H1 (cell line): ENCODE results near the gene KRTAP12-4. TPM values are rescaled to one million over a fixed set of nuclear protein-coding genes. Genes with fewer than 3 reads are reported as not detected.

Experiments
- CTCF ChIA-PET: fragments of 300-600 bp; sonication (Branson Sonifier 250); formaldehyde crosslinking; loops from one replicate; lab custom pipeline; 2021; ENCODE audit not compliant: partially characterized antibody; lab: Charles Lee
- POLR2A ChIA-PET: fragments of 300-600 bp; sonication (Branson Sonifier 250); formaldehyde crosslinking; loops from one replicate; lab custom pipeline; 2021; ENCODE audit warnings: inconsistent platforms; ENCODE audit not compliant: partially characterized antibody; lab: Charles Lee
- DNase-seq, 2 experiments: peaks; one replicate each; pipeline versions ENCODE4 v3.0.0 to v3.0.0-alpha.2; 2010 to 2022; ENCODE audit warnings: low spot score in 2 of 2, low read depth in 1 of 2, mixed read lengths in 1 of 2
- FAIRE-seq: peaks from 2 replicates; lab custom pipeline; 2011; peaks lifted over from hg19 to GRCh38; lab: Jason Lieb, UNC
- H2AFZ ChIP-seq: 2 replicates; pipeline ENCODE4 v1.8.1; 2012; ENCODE audit warnings: low read length, inconsistent platforms
- H2AK5ac ChIP-seq: 2 replicates; pipeline ENCODE4 v1.6.1; 2013; ENCODE audit warnings: low read depth, low read length
- H2BK120ac ChIP-seq: replicated peaks from 2 replicates; pipeline ENCODE3; 2013; ENCODE audit warnings: low read depth, low read length, inconsistent platforms
- H2BK12ac ChIP-seq: 2 replicates; pipeline ENCODE4 v1.6.1; 2013; ENCODE audit warnings: low read depth, low read length
- H2BK15ac ChIP-seq: 2 replicates; pipeline ENCODE4 v1.6.1; 2013; ENCODE audit warnings: low read length
- H2BK20ac ChIP-seq: 2 replicates; pipeline ENCODE4 v1.6.1; 2013; ENCODE audit warnings: low read length
- H2BK5ac ChIP-seq: 2 replicates; pipeline ENCODE4 v1.6.1; 2013; ENCODE audit warnings: low read depth, low read length
- H3K14ac ChIP-seq: 2 replicates; pipeline ENCODE4 v1.6.1; 2013; ENCODE audit warnings: inconsistent platforms; ENCODE audit not compliant: insufficient read length
- H3K18ac ChIP-seq: 2 replicates; pipeline ENCODE4 v1.6.1; 2013; ENCODE audit warnings: low read length; ENCODE audit errors: extremely low read depth
- H3K23ac ChIP-seq: 2 replicates; pipeline ENCODE4 v1.6.1; 2013; ENCODE audit warnings: inconsistent platforms; ENCODE audit not compliant: insufficient read length
- H3K23me2 ChIP-seq: 2 replicates; pipeline ENCODE4 v1.6.1; 2013; ENCODE audit warnings: low read depth, low read length
- H3K27ac ChIP-seq: 2 replicates; pipeline ENCODE4 v1.6.1; 2011; ENCODE audit warnings: low read depth, low read length, inconsistent platforms
- H3K27me3 ChIP-seq, 4 experiments: replicated peaks in 1 of 4; 1 replicate in 1 of 4; 2 replicates in 3 of 4; pipeline versions ENCODE4 v1.6.1 to v1.8.1; 2011 to 2013; ENCODE audit warnings: low read length in 3 of 4, mild to moderate bottlenecking in 3 of 4, inconsistent platforms in 2 of 4, mixed read lengths in 2 of 4, moderate library complexity in 1 of 4; ENCODE audit not compliant: control insufficient read depth in 3 of 4, insufficient read depth in 3 of 4; ENCODE audit errors: extremely low read depth in 1 of 4
- H3K36me3 ChIP-seq, 4 experiments: 2 replicates each; pipeline versions ENCODE4 v1.6.1 to v1.8.1; 2011 to 2013; ENCODE audit warnings: mild to moderate bottlenecking in 4 of 4, low read length in 3 of 4, moderate library complexity in 2 of 4, control low read depth in 1 of 4, inconsistent platforms in 1 of 4; ENCODE audit not compliant: insufficient read depth in 4 of 4, control insufficient read depth in 2 of 4
- H3K4ac ChIP-seq: replicated peaks from 2 replicates; pipeline ENCODE3; 2013; ENCODE audit warnings: low read length, low read depth, mixed read lengths, inconsistent platforms; ENCODE audit not compliant: insufficient read length
- H3K4me1 ChIP-seq, 4 experiments: replicated peaks in 1 of 4; 1 replicate in 1 of 4; 2 replicates in 3 of 4; pipeline versions ENCODE4 v1.6.1 to v1.8.1; 2011 to 2013; ENCODE audit warnings: low read length in 3 of 4, inconsistent platforms in 2 of 4, mixed read lengths in 1 of 4; ENCODE audit not compliant: insufficient read depth in 4 of 4, control insufficient read depth in 3 of 4
- H3K4me2 ChIP-seq, 2 experiments: 2 replicates each; pipeline versions ENCODE4 v1.6.1 to v1.8.1; 2011 to 2013; ENCODE audit warnings: low read depth in 2 of 2, low read length in 2 of 2, control low read depth in 1 of 2, inconsistent platforms in 1 of 2, mild to moderate bottlenecking in 1 of 2; ENCODE audit not compliant: insufficient read depth in 1 of 2
- H3K4me3 ChIP-seq, 4 experiments: fragments of 200-600, 300-600 bp in 1 of 4; sonication (generic), shearing (Covaris generic), sonication (Bioruptor Twin) in 1 of 4; 2 replicates each; pipeline versions ENCODE4 v1.5.1 to v1.8.1; 2011 to 2016; ENCODE audit warnings: low read length in 4 of 4, low read depth in 3 of 4, control low read depth in 2 of 4, inconsistent platforms in 2 of 4, mild to moderate bottlenecking in 2 of 4, mixed read lengths in 1 of 4, moderate library complexity in 1 of 4; ENCODE audit not compliant: insufficient read depth in 2 of 4; ENCODE audit errors: extremely low read depth in 1 of 4
- H3K56ac ChIP-seq: replicated peaks from 2 replicates; pipeline ENCODE3; 2013; ENCODE audit warnings: low read depth, mild to moderate bottlenecking, mixed read lengths, low read length, inconsistent platforms; ENCODE audit not compliant: insufficient read length
- H3K79me1 ChIP-seq: 2 replicates; pipeline ENCODE4 v1.6.1; 2013; ENCODE audit warnings: low read depth, low read length, control low read depth
- H3K79me2 ChIP-seq, 2 experiments: 2 replicates each; pipeline versions ENCODE4 v1.6.1 to v1.8.1; 2012 to 2013; ENCODE audit warnings: low read length in 2 of 2, mild to moderate bottlenecking in 2 of 2, inconsistent platforms in 1 of 2; ENCODE audit not compliant: insufficient read depth in 2 of 2, control insufficient read depth in 1 of 2
- H3K9ac ChIP-seq, 4 experiments: replicated peaks in 1 of 4; 1 replicate in 1 of 4; 2 replicates in 3 of 4; pipeline versions ENCODE4 v1.6.1 to v1.8.1; 2011 to 2013; ENCODE audit warnings: low read depth in 3 of 4, low read length in 3 of 4, control low read depth in 2 of 4, mild to moderate bottlenecking in 2 of 4, moderate library complexity in 2 of 4, inconsistent platforms in 1 of 4; ENCODE audit errors: extremely low read depth in 1 of 4
- H3K9me3 ChIP-seq, 2 experiments: 2 replicates each; pipeline versions ENCODE4 v1.6.1 to v1.8.1; 2012 to 2013; ENCODE audit warnings: mild to moderate bottlenecking in 2 of 2, moderate library complexity in 2 of 2, control low read depth in 1 of 2, inconsistent platforms in 1 of 2, low read depth in 1 of 2, low read length in 1 of 2, mixed read lengths in 1 of 2; ENCODE audit not compliant: insufficient read depth in 2 of 2
- H4K20me1 ChIP-seq, 2 experiments: replicated peaks in 1 of 2; 2 replicates each; pipeline versions ENCODE3 to v1.8.1; 2011 to 2013; ENCODE audit warnings: inconsistent platforms in 2 of 2, low read length in 2 of 2, mild to moderate bottlenecking in 1 of 2; ENCODE audit not compliant: insufficient read depth in 2 of 2, control insufficient read depth in 1 of 2
- H4K5ac ChIP-seq: 2 replicates; pipeline ENCODE4 v1.6.1; 2013; ENCODE audit warnings: low read length, low read depth, mixed read lengths, inconsistent platforms; ENCODE audit not compliant: insufficient read length
- H4K8ac ChIP-seq: 2 replicates; pipeline ENCODE4 v1.8.0; 2013; ENCODE audit warnings: mild to moderate bottlenecking, moderate library complexity, low read length, inconsistent platforms; ENCODE audit not compliant: insufficient read depth; ENCODE audit errors: extremely low read depth
- H4K91ac ChIP-seq: replicated peaks from 2 replicates; pipeline ENCODE3; 2013; ENCODE audit warnings: low read length, mixed read lengths, inconsistent platforms; ENCODE audit not compliant: insufficient read length
- CREB1 ChIP-seq: IDR thresholded peaks from 2 replicates; pipeline ENCODE4 v1.6.1; 2012; ENCODE audit warnings: inconsistent platforms
- EP300 ChIP-seq, 2 experiments: IDR thresholded peaks; 1 replicate in 1 of 2; 2 replicates in 1 of 2; pipeline ENCODE4 v1.6.1; 2011 to 2012; ENCODE audit warnings: low read depth in 2 of 2, low read length in 2 of 2, mild to moderate bottlenecking in 2 of 2, borderline replicate concordance in 1 of 2, inconsistent platforms in 1 of 2, moderate library complexity in 1 of 2
- SIN3A ChIP-seq, 2 experiments: IDR thresholded peaks in 1 of 2; conservative IDR thresholded peaks in 1 of 2; 2 replicates each; pipeline ENCODE4 v1.6.1; 2011 to 2012; ENCODE audit warnings: low read length in 2 of 2, improper control_type of control experiment in 1 of 2, low read depth in 1 of 2, mild to moderate bottlenecking in 1 of 2
- TAF7 ChIP-seq: optimal IDR thresholded peaks from 2 replicates; pipeline ENCODE3; 2011; ENCODE audit warnings: low read depth, mild to moderate bottlenecking, inconsistent platforms, low read length, moderate library complexity, borderline replicate concordance
- WGBS, 2 experiments: shearing (Covaris generic) in 1 of 2; methylation state at CpG; one replicate each; pipeline versions ENCODE4 v1.1.6 to v1.1.7; 2013 to 2015; ENCODE audit warnings: low lambda C conversion rate in 2 of 2, mixed read lengths in 2 of 2, inconsistent platforms in 1 of 2, low coverage in 1 of 2, missing lambda C conversion rate in 1 of 2; ENCODE audit not compliant: insufficient replicate concordance in 2 of 2, insufficient coverage in 1 of 2, insufficient read length in 1 of 2; ENCODE audit errors: extremely low coverage in 1 of 2, missing lambda C conversion rate in 1 of 2; 5-methylcytosine and 5-hydroxymethylcytosine counted together
- polyA plus RNA-seq, 7 experiments: library from polyadenylated mRNA; depleted of rRNA in 3 of 7; stranded (reverse) in 5 of 7; unstranded in 2 of 7; fragments of >200 nt in 5 of 7; fragments of 200-250 nt in 2 of 7; gene quantifications; 1 replicate in 5 of 7; 2 replicates in 1 of 7; 4 replicates in 1 of 7; pipeline versions ENCODE4 v1.2.1 to v1.2.3, GENCODE V29; 2011 to 2013; ENCODE audit warnings: missing spikeins in 2 of 7, mixed read lengths in 2 of 7
- total RNA-seq: library from RNA; stranded (reverse); fragmentation: NEBNext Ultra II Directional; extraction: Animal tissue kit (Norgen Biotek cat#: 25700); gene quantifications from 2 replicates; pipeline ENCODE4 v1.2.1, GENCODE V29; 2021
- TF ChIP-seq, protein P1 (sequence below), 3 experiments: IDR thresholded peaks; 1 replicate in 2 of 3; 2 replicates in 1 of 3; pipeline versions ENCODE4 v1.5.1 to v1.6.1; 2011; ENCODE audit warnings: low read length in 3 of 3, mild to moderate bottlenecking in 3 of 3, inconsistent platforms in 2 of 3, low read depth in 1 of 3, moderate library complexity in 1 of 3; ENCODE audit not compliant: insufficient read depth in 1 of 3; ENCODE audit errors: control extremely low read depth in 1 of 3

KRTAP12-4 gene
- total and polyA plus RNA-seq, 2 of the 8 experiments (the other 6 are each of a cell fraction or from before 2014, with no cell fraction given), result not detected

DNA sequence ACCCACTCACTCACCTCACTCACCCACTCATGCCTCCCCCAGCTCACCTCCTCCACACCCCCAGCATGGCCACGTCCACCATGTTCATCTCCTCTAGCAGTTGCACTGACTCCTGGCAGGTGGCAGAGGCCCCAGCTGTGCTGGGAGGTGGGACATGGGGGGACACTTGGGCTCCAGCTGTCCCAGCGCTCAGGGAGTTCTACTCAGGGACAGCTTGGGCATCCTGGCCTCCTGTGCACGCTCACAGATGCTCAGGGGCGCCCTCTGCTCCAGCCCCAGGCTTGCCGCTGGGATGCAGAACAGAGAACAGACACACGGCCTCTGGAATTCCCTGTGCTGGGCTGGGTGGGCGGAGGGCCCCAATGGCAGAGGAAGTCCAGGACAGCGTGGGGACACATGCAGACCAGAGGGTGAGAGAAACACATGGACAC, 37.4 kb downstream of the KRTAP12-4 start:
- FAIRE-seq, result no peak
- no peak overlapping the region for H2BK120ac ChIP-seq
- H2AK5ac ChIP-seq, result no peak overlapping the region
- H2AFZ ChIP-seq, result no peak overlapping the region
- peaks cover 0 to 1% of the 10 kb centered on the region in 2 experiments for H4K20me1 ChIP-seq
- H2BK12ac ChIP-seq, result peak overlapping the region; percentile 84; the same call in 1 of the 2 replicates
- H4K5ac ChIP-seq, result no peak overlapping the region
- H4K8ac ChIP-seq, result no peak overlapping the region
- H3K27me3 ChIP-seq, result no peaks in the 10 kb centered on the region
- no peak overlapping the region for H3K14ac ChIP-seq
- H3K36me3 ChIP-seq, result no peaks in the 10 kb centered on the region
- no peak overlapping the region for H3K56ac ChIP-seq
- H3K9ac ChIP-seq, result no peak overlapping the region
- H3K27ac ChIP-seq, result no peak overlapping the region
- peak in 1 of 2 experiments; percentile 53 for DNase-seq
- H3K4ac ChIP-seq, result peak overlapping the region; percentile 28
- peaks cover 6 to 7% of the 10 kb centered on the region in 2 experiments; a peak in 2 of 4 replicates for H3K9me3 ChIP-seq
- no peak overlapping the region; the same call in 1 of the 2 replicates for H2BK20ac ChIP-seq
- no peaks in the 10 kb centered on the region for H3K79me2 ChIP-seq
- ChIA-PET CTCF (interaction anchor here (0.7 to 4.0 kb wide), 12 partner anchors 9 to 184 kb away, joined by 3 to 16 read pairs (median 4); partner anchors contain the start of genes KRTAP10-9 and UBE2G2), POLR2A (interaction anchor here (0.7 to 1.7 kb wide), 4 partner anchors 17 to 97 kb away, joined by 3 to 4 read pairs (median 3); no protein-coding TSS in a partner anchor)
- H3K23ac ChIP-seq, result no peak overlapping the region
- H3K4me1 ChIP-seq, result peaks cover 0 to 6% (median 2%) of the 10 kb centered on the region in 4 experiments; a peak in 4 of 7 replicates
- H3K18ac ChIP-seq, result peak overlapping the region; percentile 32; the same call in 1 of the 2 replicates
- no peaks in the 10 kb centered on the region for H3K23me2 ChIP-seq
- H3K4me2 ChIP-seq, result no peak overlapping the region
- no peak overlapping the region; the same call in 1 of the 2 replicates for H2BK5ac ChIP-seq
- peak overlapping the region; percentile 55 for H4K91ac ChIP-seq
- H3K79me1 ChIP-seq, result no peaks in the 10 kb centered on the region; the same call in 1 of the 2 replicates
- 69% methylated on average over 8 of the region's 8 CpGs; no CpG with 5 or more reads in 1 of the 2 experiments for WGBS, 2 experiments
- no peak overlapping the region for H3K4me3 ChIP-seq
- 0 out of 2 replicates have a peak overlapping the region, but pooled peaks have one; percentile 46 for H2BK15ac ChIP-seq
- TF ChIP-seq EP300 (IDR thresholded peaks at IDR 0.05; ENCODE audit: borderline replicate concordance in 1 of 2, low read depth in 2 of 2, low read length in 2 of 2), result no peak
- TF ChIP-seq SIN3A (conservative IDR thresholded peaks at IDR 0.05 in 1 of 2, IDR thresholded peaks at IDR 0.05 in 1 of 2; ENCODE audit: low read depth in 1 of 2, low read length in 2 of 2), result no peak
- TF ChIP-seq, protein P1, sequence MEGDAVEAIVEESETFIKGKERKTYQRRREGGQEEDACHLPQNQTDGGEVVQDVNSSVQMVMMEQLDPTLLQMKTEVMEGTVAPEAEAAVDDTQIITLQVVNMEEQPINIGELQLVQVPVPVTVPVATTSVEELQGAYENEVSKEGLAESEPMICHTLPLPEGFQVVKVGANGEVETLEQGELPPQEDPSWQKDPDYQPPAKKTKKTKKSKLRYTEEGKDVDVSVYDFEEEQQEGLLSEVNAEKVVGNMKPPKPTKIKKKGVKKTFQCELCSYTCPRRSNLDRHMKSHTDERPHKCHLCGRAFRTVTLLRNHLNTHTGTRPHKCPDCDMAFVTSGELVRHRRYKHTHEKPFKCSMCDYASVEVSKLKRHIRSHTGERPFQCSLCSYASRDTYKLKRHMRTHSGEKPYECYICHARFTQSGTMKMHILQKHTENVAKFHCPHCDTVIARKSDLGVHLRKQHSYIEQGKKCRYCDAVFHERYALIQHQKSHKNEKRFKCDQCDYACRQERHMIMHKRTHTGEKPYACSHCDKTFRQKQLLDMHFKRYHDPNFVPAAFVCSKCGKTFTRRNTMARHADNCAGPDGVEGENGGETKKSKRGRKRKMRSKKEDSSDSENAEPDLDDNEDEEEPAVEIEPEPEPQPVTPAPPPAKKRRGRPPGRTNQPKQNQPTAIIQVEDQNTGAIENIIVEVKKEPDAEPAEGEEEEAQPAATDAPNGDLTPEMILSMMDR (IDR thresholded peaks at IDR 0.05; ENCODE audit: control extremely low read depth in 1 of 3, insufficient read depth in 1 of 3, low read depth in 1 of 3, low read length in 3 of 3), result peak in 1 of 3 experiments; percentile 22; a peak in 1 of 4 replicates
- no peak for TF ChIP-seq TAF7
- no peak for TF ChIP-seq CREB1
